Erythroblast (primary cell): Measurements from ENCODE around the gene EIF5A2.

Experiments used
- GATA1 ChIP-seq: IDR thresholded peaks from 2 replicates; pipeline ENCODE4 v1.6.1; 2011; ENCODE audit warnings: low read depth, mild to moderate bottlenecking, control low read depth, low read length, moderate library complexity
- POLR2A ChIP-seq: IDR thresholded peaks from 2 replicates; pipeline ENCODE4 v1.6.1; 2011; ENCODE audit warnings: mild to moderate bottlenecking, low read length

- no peak for TF ChIP-seq POLR2A
- TF ChIP-seq GATA1, result no peak
Observed at GRCh38 chr3:170918715-170919114, 10.3 kb upstream of the EIF5A2 start.
